ENCODE results near the gene NLK.

DNA sequence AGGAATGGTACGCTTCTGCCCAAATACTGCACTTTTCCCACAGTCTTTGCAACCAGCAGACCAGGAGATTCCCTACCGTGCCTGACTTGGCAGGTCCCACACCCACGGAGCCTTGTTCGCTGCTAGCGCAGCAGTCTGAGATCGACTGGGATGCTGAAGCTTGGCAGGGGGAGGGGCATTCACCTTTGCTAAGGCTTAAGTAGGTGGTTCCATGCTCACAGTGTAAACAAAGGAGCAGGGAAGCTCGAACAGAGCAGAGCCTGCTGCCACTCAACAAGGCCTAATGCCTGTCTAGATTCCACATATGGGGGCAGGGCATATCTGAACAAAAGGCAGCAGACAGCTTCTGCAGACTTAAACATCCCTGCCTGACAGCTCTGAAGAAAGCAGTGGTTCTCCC lies 169.3 kb downstream of the NLK start:
- TF ChIP-seq, protein P1, sequence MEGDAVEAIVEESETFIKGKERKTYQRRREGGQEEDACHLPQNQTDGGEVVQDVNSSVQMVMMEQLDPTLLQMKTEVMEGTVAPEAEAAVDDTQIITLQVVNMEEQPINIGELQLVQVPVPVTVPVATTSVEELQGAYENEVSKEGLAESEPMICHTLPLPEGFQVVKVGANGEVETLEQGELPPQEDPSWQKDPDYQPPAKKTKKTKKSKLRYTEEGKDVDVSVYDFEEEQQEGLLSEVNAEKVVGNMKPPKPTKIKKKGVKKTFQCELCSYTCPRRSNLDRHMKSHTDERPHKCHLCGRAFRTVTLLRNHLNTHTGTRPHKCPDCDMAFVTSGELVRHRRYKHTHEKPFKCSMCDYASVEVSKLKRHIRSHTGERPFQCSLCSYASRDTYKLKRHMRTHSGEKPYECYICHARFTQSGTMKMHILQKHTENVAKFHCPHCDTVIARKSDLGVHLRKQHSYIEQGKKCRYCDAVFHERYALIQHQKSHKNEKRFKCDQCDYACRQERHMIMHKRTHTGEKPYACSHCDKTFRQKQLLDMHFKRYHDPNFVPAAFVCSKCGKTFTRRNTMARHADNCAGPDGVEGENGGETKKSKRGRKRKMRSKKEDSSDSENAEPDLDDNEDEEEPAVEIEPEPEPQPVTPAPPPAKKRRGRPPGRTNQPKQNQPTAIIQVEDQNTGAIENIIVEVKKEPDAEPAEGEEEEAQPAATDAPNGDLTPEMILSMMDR (conservative IDR thresholded peaks at IDR 0.05; ENCODE audit: low read length), result no peak
- no peak for TF ChIP-seq EZH2phosphoT487 (IDR thresholded peaks at IDR 0.05; ENCODE audit: borderline replicate concordance)

Measured in Loucy (cell line).